PC-3 (cell line): Measurements from ENCODE around the gene OASL. TPM values are rescaled to one million over a fixed set of nuclear protein-coding genes. Genes with fewer than 3 reads are reported as not detected.

Experiments
- ATAC-seq: fragments of 200-7000 bp; cut with Tn5 transposase; 2 replicates; pipeline ENCODE4 v1.9.1; 2020; ENCODE audit warnings: mild to moderate bottlenecking, moderate library complexity
- BruUV-seq: library from RNA; stranded (reverse); fragments of 400-500 nt; replicated peaks from 2 replicates; lab custom pipeline; 2021; lab: Mats Ljungman, UMichigan
- CTCF ChIA-PET: fragments of 300-600 bp; sonication (Branson Sonifier 250); formaldehyde crosslinking; loops from one replicate; lab custom pipeline; 2022; ENCODE audit warnings: antibody characterized with exemption; lab: Charles Lee
- POLR2A ChIA-PET: fragments of 300-600 bp; sonication (Branson Sonifier 250); formaldehyde crosslinking; loops from one replicate; lab custom pipeline; 2022; ENCODE audit warnings: antibody characterized with exemption; ENCODE audit not compliant: unreplicated experiment; lab: Charles Lee
- DNase-seq: peaks from one replicate; pipeline ENCODE4 v3.0.0-alpha.2; 2015
- H2AFZ ChIP-seq: fragments of 300-600 bp; sonication (generic); 2 replicates; pipeline ENCODE4 v1.6.0; 2016; ENCODE audit warnings: antibody characterized with exemption, low read length
- H3F3A ChIP-seq: fragments of 300-600 bp; sonication (generic); one replicate; pipeline ENCODE4 v1.6.0; 2017; ENCODE audit warnings: antibody characterized with exemption, low read length, control low read depth, mild to moderate bottlenecking; ENCODE audit not compliant: unreplicated experiment
- H3K27ac ChIP-seq: fragments of 300-600 bp; sonication (generic); 2 replicates; pipeline ENCODE4 v1.5.1; 2016; ENCODE audit warnings: mild to moderate bottlenecking, low read length
- H3K27me3 ChIP-seq: fragments of 300-600 bp; sonication (generic); 2 replicates; pipeline ENCODE4 v1.6.1; 2016; ENCODE audit warnings: low read length, mixed read lengths
- H3K36me3 ChIP-seq: fragments of 300-600 bp; sonication (generic); 2 replicates; pipeline ENCODE4 v1.6.1; 2016; ENCODE audit warnings: low read depth, mixed run types, low read length, mixed read lengths
- H3K4me1 ChIP-seq: fragments of 300-600 bp; sonication (generic); 2 replicates; pipeline ENCODE4 v1.5.1; 2016; ENCODE audit warnings: low read length; ENCODE audit not compliant: insufficient read depth
- H3K4me2 ChIP-seq: fragments of 300-600 bp; sonication (generic); 2 replicates; pipeline ENCODE4 v1.6.0; 2016; ENCODE audit warnings: low read length
- H3K4me3 ChIP-seq: fragments of 300-600 bp; sonication (generic); 2 replicates; pipeline ENCODE4 v1.5.1; 2016; ENCODE audit warnings: mild to moderate bottlenecking, low read length, mixed read lengths
- H3K79me2 ChIP-seq: fragments of 300-600 bp; sonication (generic); 2 replicates; pipeline ENCODE4 v1.6.1; 2017; ENCODE audit warnings: low read length, mixed read lengths
- H3K9ac ChIP-seq: fragments of 300-600 bp; sonication (generic); 2 replicates; pipeline ENCODE4 v1.6.0; 2016; ENCODE audit warnings: mild to moderate bottlenecking, low read length
- H3K9me2 ChIP-seq: fragments of 300-600 bp; sonication (generic); replicated peaks from 2 replicates; pipeline ENCODE4 v1.6.1; 2016; ENCODE audit warnings: mixed run types, low read length, mixed read lengths
- H3K9me3 ChIP-seq: fragments of 300-600 bp; sonication (generic); 2 replicates; pipeline ENCODE4 v1.6.1; 2016; ENCODE audit warnings: low read length, mixed read lengths
- H4K20me1 ChIP-seq: fragments of 300-600 bp; sonication (generic); 2 replicates; pipeline ENCODE4 v1.6.1; 2016; ENCODE audit warnings: low read length, mixed read lengths
- EZH2 ChIP-seq: fragments of 300-600 bp; sonication (generic); IDR thresholded peaks from one replicate; pipeline ENCODE4 v1.6.1; 2017; ENCODE audit warnings: antibody characterized with exemption, mild to moderate bottlenecking, low read length; ENCODE audit not compliant: unreplicated experiment
- EZH2phosphoT487 ChIP-seq: fragments of 300-600 bp; sonication (generic); IDR thresholded peaks from 2 replicates; pipeline ENCODE4 v1.6.1; 2018; ENCODE audit warnings: mild to moderate bottlenecking, antibody characterized with exemption, low read length, borderline replicate concordance
- intact Hi-C: fragments of 100-400 bp; cut with micrococcal nuclease; formaldehyde crosslinking; loops from 2 replicates; pipeline ENCODE4 v1.9.0; 2023
- total RNA-seq: library from RNA; depleted of rRNA; stranded (reverse); fragments of >200 nt; gene quantifications from 2 replicates; pipeline ENCODE4 v1.2.3, GENCODE V29; 2014
- TF ChIP-seq, protein P1 (sequence below): fragments of 300-600 bp; sonication (generic); conservative IDR thresholded peaks from 2 replicates; pipeline ENCODE4 v1.5.1; 2017; ENCODE audit warnings: antibody characterized with exemption, low read depth, mild to moderate bottlenecking, low read length

Gene OASL
- total RNA-seq, 1 experiment from 2014 or later = 7.6 TPM

DNA sequence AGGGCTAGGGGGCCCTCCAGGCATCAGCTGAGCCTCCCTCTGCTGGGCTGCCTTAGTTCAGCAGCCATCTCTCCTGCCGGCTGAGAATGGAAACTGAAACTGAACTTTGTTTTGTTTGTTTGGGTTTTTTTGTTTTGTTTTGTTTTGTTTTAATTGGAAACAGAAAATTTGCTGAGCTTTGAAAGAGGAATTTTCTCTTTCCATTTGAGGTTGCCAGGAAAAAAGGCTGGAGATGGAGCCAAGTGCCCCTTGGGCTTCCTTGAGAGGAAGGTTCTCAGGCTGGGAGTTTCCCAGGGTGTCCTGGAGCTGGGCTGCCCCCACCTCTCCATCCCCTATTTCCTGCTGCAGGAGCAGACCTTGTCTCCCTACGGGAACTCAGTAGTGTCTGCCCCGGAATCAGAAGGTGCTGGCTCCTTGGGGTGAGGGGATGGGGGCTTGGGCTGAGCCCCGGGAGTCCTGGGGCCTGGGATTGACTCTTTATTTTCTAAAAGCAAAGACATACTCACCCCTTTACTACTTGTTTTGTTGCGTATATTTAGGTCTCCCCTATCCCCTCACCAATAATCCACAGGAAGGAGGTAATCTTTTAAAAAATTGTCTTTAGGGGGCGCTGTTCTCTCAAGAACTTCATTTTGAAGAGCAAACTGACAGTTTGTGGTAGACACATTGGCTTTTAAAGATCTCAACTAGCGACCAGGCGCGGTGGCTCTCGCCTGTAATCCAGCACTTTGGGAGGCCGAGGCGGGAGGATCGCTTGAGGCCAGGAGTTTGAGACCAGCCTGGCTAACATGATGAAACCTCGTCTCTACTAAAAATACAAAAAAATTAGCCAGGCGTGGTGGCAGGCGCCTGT lies 21.3 kb upstream of the OASL start:
- Histone ChIP-seq H3F3A (no peaks in the 10 kb centered on the region), H2AFZ (peak overlapping the region; percentile 78), H3K9ac (peak overlapping the region; percentile 6; the same call in 1 of the 2 replicates), H3K27ac (no peak overlapping the region), H3K4me2 (peak overlapping the region; percentile 59), H3K79me2 (no peaks in the 10 kb centered on the region), H3K36me3 (no peaks in the 10 kb centered on the region), H3K4me1 (no peaks in the 10 kb centered on the region), H3K27me3 (no peaks in the 10 kb centered on the region), H3K4me3 (peak overlapping the region; percentile 35; the same call in 1 of the 2 replicates), H4K20me1 (no peaks in the 10 kb centered on the region), H3K9me2 (no peaks in the 10 kb centered on the region), H3K9me3 (no peaks in the 10 kb centered on the region)
- DNase-seq (peak; percentile 75), ATAC-seq (peak; percentile 71)
- no TSS peak for BruUV-seq
- CTCF ChIA-PET = interaction anchor here (0.6 to 0.8 kb wide), 6 partner anchors 10 to 75 kb away, joined by 3 to 5 read pairs (median 3); no protein-coding TSS in a partner anchor
- intact Hi-C loops = loop anchor here (1.0 kb wide), 2 partner anchors 36 to 50 kb away; no protein-coding TSS in a partner anchor
- no peak for TF ChIP-seq EZH2phosphoT487
- no peak for TF ChIP-seq EZH2
- TF ChIP-seq, protein P1, sequence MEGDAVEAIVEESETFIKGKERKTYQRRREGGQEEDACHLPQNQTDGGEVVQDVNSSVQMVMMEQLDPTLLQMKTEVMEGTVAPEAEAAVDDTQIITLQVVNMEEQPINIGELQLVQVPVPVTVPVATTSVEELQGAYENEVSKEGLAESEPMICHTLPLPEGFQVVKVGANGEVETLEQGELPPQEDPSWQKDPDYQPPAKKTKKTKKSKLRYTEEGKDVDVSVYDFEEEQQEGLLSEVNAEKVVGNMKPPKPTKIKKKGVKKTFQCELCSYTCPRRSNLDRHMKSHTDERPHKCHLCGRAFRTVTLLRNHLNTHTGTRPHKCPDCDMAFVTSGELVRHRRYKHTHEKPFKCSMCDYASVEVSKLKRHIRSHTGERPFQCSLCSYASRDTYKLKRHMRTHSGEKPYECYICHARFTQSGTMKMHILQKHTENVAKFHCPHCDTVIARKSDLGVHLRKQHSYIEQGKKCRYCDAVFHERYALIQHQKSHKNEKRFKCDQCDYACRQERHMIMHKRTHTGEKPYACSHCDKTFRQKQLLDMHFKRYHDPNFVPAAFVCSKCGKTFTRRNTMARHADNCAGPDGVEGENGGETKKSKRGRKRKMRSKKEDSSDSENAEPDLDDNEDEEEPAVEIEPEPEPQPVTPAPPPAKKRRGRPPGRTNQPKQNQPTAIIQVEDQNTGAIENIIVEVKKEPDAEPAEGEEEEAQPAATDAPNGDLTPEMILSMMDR = peak; percentile 64
- POLR2A ChIA-PET = no interaction called here

DNA sequence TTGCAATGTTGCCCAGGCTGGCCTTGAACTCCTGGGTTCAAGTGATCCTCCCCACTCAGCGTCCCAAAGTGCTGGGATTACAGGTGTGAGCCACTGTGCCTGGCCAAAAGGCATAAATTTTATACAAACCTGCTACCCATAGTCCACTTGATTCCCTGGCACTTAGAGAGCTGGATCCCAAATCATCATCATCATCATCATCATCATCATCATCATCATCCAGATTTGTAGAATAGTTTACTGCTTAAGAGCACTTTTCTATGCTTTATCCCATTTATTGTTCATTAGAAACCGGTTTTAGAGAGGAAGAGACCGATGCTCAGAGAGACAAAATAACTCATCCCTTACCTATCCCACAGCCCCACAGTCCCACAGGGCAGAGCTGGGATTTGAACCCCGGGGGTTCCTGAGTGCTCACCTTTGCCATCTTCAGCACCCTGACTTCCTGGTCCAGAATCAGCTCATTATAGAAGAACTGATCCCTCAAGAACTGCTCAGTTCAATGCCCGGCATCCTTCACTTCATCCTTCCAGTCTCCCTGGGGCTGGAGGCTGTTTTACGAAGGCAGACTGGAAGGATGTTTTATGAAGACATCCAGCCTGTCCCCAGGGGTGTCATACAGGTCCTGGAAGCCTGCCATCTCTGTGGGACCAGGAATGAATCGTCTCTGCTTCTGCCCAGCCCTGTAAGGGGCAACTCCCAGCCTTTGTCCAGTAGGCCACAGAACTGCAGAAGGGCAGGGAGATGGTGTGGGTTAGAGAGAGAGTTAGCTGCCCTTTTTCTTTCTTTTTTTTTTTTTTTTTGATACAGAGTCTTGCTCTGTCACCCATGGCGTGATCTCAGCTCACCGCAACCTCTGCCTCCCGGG lies 20.2 kb upstream of the OASL start:
- intact Hi-C loops = no loop called here
- Histone ChIP-seq H3K27me3 (no peaks in the 10 kb centered on the region), H3K9ac (no peak overlapping the region), H3K36me3 (no peaks in the 10 kb centered on the region), H3K4me3 (no peak overlapping the region), H2AFZ (no peak overlapping the region), H3K27ac (no peak overlapping the region), H3K4me2 (no peak overlapping the region), H3K4me1 (no peaks in the 10 kb centered on the region), H4K20me1 (no peaks in the 10 kb centered on the region), H3K79me2 (no peaks in the 10 kb centered on the region), H3K9me3 (no peaks in the 10 kb centered on the region), H3F3A (no peaks in the 10 kb centered on the region), H3K9me2 (no peaks in the 10 kb centered on the region)
- TF ChIP-seq, protein P1 = no peak
- TF ChIP-seq EZH2 (no peak), EZH2phosphoT487 (no peak)
- CTCF ChIA-PET = interaction anchor here (0.5 to 0.8 kb wide), 5 partner anchors 25 to 74 kb away, joined by 3 to 6 read pairs (median 4); no protein-coding TSS in a partner anchor
- POLR2A ChIA-PET = no interaction called here
- ATAC-seq (no peak), DNase-seq (no peak)
- BruUV-seq = no TSS peak
